ENCODE measurements around the gene VRK2.
"Not testable (repeated sequence)": the region's sequence is repeated elsewhere in the genome, so short reads cannot be mapped to it uniquely, and the experiment has no call there.

Gene VRK2

DNA sequence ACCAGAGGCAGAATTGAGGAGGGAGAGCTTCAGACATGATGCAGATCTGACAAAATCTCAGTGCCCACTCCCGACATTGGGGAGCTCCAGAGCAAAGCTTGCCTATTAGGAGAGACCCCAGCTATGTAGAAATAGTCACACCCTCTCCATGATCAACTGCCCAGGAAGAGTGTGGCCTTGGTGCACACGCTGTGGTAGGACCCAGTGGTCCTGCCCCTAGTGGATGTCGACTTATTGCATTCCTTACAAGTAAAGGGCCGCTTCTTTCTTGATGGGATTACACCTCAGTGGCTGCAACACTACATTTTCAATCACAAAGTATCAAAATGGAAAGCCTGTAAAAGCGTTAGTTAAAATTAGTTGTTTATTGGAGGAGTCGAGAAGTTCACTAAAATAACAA lies 64.2 kb downstream of the VRK2 start:
- DNase-seq = no peak

DNA sequence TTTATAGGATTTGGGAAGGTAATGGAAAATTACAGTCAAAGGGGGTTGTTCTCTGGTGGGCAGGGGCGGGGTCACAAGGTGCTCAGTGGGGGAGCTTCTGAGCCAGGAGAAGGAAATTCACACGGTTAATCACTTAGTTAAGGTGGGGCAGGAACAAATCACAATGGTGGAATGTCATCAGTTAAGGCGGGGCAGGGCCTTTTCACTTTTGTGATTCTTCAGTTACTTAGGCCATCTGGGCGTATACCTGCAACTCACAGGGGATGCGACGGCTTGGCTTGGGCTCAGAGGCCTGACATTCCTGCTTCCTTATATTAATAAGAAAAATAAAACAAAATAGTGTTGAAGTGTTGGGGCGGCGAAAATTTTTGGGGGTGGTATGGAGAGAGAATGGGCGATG lies 67.0 kb downstream of the VRK2 start:
- not testable (repeated sequence) for DNase-seq

DNA sequence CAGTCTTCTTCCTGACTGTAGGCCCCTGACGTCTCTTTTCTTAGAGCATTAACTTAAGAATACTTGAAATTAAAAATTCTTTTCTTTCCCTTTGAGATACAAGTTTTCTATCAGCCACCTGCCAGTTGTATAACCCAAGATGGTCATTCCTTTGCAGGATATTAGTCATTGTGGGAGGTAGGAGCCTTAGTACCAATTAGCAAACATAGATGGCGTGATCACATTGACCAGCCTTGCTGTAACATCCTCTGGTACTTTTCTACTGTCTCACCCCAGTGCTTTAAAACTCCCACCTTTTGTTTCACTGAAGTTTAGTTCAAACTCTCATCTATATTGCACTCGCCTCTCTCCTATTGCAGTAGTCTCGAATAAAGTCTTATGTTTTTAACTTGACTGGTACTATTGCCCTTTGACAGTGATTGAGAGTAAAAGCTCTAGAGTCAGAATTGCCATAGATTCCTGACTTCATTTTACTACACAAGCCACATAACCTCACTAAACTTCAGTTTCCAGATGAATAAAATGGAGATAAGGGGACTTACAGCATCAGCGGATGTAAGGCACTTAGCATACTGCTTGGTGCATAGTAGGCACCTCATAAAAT lies 74.1 kb downstream of the VRK2 start:
- no peak for DNase-seq

DNA sequence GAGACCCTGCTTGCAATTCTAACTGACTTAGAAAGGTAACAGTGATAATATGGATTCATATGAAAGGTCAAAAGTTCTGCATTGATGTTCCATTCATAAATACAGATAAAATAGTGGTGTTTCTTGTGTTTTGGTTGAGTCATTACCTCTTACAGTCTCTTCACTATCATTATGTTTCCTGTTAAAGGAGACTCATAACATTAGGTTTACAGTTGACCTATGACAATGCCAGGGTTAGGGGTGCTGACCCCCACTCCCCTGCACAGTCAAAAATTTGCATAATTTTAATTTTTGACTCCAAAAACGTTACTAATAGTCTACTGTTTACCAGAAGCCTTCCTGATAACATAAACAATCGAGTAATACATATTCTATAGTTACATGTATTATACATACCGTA lies 75.4 kb downstream of the VRK2 start:
- DNase-seq = no peak

DNA sequence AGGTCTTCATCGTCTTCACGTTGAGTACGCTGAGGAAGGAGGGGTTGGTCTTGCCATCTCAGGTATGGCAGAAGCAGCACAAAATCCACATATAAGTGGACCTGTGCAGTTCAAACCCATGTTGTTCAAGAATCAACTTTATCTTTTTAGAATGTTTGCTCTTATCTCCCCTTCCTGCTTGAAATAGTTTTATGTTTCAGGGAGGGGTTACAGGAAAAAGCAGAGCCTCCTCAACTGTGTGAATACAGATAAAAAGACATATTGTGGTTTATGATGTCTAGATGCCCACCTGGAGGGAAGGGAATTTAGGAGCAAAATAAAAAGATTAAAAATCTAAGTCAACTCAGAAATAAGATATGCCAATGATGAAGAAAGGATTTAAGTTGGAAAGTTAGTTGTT lies 75.9 kb downstream of the VRK2 start:
- DNase-seq = no peak

DNA sequence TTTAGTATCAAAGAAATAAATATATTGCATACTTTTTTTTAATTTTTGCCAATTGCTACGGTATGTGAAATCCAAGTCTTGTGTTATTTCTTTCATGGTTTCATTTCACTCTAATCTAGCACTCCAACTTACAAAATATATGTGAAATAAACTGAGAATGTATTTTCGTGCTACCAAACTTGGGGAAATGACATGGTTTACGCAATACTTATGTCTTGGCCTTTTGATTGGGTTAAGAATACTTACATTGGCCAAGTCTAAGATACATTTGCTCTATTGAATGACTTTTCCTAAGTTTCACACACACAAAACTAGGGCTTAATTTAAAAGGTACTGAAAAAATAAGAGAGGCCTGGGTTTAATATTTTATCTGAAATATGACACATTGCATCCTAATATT lies 80.5 kb downstream of the VRK2 start:
- DNase-seq = no peak

DNA sequence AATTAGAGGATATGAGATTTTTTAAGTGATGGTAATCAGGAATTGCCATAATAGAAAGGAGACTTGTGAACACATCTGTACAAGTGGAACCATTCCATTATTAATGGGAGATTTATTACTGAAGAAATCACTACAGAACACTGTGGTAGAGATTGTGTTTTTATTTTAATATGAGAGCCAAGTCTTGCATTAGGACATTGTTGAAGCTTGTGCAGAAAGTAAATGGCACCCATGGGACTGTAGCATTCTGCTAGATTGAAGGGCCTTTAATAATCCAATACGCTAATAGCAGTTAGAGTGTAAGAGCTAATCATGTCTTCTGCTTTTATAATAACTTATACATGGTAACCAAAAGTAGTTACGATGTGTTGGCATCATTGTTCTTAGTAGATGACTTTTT lies 83.6 kb downstream of the VRK2 start:
- DNase-seq = no peak

DNA sequence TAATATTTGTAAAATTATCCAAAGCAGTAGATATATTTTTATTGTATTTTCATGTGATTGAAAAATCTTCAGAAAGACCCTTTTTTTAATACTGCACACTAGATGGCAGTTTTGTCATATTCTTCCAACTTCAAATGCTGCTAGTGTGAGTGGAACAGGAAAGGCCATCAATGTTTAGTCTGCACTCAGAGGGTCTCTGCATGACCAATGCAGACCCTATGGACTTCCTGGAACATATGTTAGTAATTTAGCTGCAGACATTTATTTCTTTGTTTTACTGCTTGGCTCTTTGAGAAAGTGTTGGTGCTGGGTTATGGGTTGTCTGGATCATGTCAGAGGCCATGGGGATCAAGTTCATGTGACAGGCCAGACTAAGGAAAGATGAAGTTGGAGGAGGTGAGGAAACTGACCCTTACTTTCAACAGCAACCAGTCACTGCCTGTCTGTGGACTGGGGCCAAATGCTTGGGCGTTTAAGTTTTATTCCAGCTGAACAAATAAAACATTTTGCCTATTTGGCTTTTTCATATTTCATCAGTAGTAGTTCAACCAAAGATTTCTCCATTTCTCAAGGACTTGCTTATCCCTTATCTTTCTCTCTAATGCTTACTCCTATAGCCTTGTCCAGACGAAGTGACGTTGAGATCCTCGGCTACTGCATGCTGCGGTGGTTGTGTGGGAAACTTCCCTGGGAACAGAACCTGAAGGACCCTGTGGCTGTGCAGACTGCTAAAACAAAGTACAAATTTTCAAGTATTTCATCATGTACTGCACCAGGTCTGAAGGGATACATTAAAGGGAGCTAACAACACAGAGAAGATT lies 84.8 kb downstream of the VRK2 start:
- DNase-seq = no peak

DNA sequence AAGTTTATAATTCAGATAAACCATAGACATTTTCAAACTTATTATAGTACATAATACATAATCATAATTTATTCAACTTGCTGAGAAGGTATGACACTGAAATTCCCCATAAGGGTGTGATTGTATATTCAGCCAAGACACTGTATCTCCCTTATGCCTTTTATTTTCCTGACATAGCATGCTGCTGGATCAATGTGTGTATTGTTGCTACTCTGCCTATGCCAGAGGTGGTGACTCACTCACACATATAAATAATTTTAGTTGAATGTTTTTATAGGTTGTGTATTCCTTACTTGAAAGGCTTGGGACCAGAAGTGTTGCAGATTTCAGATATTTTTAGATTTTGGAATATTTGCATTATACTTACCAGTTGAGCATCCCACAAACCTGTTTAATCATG lies 86.8 kb downstream of the VRK2 start:
- DNase-seq = no peak

DNA sequence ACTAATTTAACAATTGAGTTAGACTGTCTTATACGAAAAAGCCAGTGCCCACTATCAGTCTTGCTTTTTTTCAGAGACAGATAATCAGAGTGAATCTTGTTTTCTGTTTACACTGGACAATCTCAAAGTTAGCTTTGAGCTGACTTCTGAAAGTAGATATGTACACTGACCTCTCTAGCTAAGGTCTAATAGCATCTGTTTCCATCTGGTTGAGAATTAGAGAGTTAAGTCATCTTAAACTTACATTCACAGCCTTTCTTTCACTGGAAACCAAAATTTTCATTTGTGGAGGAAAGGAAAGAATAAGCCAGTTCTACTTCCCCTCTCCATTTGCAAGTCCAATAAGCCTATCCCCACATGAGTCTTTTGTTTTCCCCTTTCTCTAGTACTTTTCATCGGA lies 89.3 kb downstream of the VRK2 start:
- DNase-seq = no peak

DNA sequence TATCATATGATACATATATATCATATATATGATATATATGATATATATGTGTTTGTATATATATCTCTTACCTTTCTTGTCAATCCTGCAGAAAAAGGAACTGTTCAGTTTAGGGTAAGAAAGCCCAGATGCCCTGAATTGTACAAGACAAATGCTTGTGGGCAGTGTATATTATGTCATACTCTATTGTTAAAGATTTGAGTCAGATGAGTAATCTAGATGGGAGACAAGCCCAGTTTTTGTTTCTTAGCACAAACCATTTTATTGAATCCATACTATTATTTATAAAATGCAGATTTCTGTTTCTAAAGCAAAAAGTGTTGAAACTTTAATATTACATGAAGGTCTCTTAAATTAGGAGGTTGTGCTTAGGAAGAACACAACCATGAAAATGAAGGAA lies 90.6 kb downstream of the VRK2 start:
- DNase-seq = peak; percentile 50

DNA sequence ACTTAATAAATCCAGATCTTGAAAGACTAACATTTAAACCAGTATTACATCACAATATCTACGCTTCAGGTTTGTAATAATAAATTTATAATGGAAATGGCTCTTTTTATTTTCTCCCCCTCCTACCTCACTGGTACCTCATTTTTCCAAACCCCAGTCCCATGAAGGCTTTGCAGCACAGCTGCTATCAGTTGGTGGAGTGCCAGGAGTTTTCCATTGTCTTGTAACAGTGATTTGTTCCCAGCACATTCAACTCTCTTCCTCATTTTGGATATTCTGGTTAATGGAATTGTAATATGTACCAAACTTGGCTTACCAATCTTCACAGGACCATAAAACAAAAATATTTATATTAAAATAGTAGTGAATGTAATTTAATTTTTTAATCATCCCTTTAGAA lies 91.2 kb downstream of the VRK2 start:
- no peak for DNase-seq

DNA sequence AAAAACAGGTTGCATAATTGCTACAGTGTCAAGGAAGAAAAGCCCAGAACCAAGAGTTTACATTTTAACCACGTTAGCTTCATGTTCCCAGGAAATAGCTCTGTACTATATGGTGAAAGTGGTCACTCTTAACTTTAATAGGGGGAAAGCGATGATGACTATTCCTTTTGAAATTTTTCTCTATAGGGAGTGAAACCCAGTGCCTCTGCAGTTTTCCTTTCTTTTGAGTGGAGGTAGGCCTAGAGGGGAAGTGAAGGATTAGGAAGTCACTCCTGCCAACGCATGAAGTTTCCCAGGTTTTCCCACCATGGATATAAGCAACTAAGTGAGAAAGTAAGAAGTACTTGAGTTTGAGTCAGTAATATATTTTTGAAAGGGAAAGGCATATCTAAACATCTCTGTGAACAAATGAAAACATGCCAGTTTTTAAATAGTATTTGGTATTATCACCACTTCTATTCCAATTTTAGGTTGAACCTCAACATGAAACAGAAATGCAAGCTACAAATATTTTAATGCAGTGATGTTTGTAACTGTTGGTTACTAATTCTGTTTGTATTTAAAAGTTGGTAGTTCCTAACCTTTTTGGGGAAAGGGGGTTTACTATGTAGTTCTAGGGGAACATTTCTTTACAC lies 91.9 kb downstream of the VRK2 start:
- DNase-seq = no peak

DNA sequence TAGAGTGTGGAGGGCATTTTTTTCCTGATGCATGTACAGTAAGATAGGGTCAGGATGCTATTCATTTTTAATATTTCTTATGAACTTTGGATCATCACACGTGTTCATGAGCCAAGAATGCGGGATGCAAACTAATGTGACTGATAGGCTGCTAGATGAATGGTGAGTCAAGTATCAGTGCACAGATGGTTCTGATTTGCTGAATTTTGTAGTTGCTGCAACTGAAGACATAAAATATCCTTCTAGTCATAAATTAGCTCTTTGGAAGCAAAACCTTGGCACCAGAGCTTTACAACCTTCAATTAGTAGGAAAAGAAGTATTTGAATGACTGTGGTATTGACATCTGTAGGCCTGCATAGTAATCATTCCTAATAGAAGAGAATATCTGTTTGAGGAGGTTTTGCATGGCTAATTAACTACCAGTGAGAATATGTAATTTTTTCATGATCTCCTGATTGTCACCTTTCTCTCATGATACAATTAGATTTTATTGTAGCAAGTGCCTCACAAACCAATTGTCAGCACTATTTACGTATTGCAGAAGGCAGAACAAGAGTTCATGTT lies 94.0 kb downstream of the VRK2 start:
- peak; percentile 48 for DNase-seq

DNA sequence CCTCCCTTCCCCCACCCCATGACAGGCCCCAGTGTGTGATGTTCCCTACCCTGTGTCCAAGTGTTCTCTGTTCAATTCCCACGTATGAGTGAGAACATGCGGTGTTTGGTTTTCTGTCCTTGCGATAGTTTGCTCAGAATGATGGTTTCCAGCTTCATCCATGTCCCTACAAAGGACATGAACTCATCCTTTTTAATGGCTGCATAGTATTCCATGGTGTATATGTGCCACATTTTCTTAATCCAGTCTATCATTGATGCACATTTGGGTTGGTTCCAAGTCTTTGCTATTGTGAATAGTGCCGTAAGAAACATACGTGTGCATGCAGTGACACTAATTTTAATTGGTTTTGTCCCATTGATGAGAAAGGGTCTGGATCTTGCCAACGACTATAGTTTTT lies 99.2 kb downstream of the VRK2 start:
- DNase-seq = not testable (repeated sequence)

DNA sequence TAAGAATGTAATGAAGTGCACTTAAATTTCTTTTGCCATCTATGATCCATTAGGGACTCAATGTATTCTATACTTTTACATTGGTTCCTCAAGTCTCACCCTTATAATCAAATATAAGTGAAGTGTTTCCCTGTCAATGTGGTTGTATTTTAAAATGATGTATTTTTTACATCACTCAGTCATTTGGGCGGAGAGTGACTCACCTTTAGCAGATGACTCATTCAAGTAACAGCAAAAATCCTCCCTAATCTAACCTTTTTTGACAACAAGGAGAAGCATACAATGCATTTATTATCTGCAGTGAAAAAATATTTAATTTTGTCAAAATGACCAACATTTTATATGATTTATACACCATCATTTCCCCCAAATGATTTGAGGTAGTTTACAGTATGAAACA lies 100.1 kb downstream of the VRK2 start:
- peak; percentile 46 for DNase-seq

DNA sequence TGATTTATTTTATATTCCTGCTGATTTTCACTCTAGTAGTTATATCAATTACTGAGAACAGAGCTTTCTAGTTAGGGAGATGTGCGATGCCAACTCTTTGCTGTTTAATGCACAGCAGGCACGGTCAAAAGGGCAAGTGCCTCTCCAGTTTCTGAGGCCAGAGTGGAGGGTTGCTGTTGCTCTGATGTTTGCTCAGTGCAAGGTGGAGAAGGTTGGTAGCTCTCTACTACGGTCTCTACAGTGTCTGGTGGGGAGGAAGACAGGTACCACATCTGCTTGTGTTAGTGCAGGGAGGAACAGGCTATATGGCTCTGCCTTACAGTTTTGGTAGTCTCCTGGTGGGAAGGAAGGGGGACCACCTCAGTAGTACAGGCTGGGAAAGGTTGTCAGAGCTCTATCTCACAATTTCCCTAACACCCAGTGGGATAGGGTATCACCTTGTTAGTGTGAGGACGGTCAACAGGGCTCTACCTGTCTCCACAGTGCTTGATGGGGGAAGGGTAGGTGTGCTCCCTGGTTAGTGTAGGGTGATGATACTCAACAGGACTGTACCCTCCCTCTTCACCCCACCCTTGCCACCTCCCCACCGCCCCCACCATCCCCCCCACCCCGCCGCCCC lies 108.7 kb downstream of the VRK2 start:
- no peak for DNase-seq

DNA sequence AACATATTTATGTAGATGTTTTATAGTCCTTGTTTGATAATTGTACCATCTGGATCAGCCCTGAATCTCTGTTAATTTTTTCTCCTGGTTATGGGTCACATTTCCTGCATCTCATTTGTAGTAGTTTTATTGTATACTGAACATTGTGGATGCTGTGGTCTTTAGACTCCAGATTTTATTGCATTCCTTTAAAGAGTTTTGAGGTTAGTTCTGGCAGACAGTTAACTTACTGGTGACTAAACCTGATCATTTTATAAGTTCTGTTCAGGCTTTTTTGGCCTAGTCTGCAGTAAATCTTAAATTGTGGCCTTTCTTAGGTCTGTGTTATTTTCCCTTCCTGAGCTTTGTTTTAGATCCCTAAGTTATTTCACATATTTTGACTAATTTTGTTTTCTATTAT lies 110.2 kb downstream of the VRK2 start:
- DNase-seq = no peak

DNA sequence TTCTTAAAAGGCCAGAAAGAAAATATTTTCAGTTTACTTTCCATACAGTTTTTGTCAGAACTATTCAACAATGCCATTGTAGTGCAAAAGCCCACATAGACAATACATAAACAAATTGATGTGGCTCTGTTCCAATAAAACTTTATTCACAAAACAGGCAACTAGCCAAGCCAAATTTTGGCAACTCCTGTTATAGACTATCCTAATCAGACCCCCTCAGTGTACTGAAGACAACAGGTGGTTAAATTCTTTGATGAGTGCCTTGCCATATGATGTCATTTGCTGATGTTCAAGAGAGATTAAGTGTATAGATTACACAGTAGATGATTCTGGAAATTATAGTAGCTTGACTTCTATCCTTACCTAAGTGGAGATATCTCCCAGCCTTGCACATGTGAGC lies 111.1 kb downstream of the VRK2 start:
- no peak for DNase-seq

DNA sequence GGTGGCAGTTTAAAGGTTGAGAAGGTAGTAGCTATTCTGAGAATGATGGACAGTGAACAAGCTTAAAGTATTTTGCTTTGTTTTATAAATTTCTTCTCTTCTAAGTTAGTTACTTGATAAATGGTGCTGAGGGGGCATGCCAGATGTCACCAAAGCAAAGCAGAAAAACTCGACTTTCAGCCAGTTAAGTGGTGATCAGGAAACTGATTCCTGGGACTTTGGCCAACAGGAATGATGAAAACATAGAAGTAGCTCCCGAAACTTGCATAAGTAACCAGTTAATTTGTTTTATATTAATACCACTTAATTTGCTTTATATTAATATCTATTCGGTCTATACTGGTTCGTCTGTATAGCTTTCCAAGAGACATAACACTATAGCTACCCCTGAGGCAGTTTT lies 111.9 kb downstream of the VRK2 start:
- no peak for DNase-seq

DNA sequence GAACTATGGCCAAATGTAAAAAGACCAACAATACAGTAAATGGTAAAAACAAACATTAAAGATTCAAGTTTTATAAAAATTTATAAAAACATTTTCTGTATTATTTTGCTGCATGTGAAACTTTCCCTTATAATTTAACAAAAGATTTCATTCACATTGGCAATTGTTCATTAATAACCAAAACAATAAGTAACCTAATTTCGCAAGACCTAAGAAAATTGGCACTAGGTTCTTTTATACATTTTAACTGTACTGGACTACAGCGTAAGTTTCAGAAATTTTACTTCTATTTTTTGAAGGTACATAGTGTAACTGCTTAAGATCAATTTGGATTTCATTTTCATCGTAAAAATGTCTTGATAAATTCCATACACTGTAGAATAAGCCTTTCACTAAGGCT lies 117.3 kb downstream of the VRK2 start:
- DNase-seq = no peak

DNA sequence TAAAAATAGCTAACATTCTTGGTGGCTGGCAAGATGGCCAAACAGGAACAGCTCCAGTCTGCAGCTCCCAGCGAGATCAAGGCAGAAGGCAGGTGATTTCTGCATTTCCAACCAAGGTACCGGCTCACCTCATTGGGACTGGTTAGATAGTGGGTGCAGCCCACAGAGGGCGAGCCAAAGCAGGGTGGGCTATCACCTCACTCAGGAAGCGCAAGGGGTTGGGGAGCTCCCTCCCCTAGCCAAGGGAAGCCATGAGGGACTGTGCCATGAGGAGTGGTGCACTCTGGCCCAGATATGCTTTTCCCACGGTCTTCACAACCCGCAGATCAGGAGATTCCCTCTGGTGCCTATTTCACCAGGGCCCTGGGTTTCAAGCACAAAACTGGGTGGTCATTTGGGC lies 121.5 kb downstream of the VRK2 start:
- DNase-seq = not testable (repeated sequence)

DNA sequence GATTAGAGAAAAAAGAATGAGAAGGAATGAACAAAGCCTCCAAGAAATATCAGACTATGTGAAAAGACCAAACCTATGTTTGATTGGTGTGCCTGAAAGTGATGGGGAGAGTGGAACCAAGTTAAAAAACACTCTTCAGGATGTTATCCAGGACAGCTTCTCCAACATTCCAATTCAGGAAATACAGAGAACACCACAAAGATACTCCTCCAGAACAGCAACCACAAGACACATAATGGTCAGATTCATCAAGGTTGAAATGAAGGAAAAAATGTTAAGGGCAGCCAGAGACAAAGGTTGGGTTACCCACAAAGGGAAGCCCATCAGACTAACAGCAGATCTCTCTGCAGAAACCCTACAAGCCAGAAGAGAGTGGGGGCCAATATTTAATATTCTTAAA lies 123.2 kb downstream of the VRK2 start:
- not testable (repeated sequence) for DNase-seq
